SJCRH30 (cell line): ENCODE results near the gene PPP4R1. TPM values are rescaled to one million over a fixed set of nuclear protein-coding genes. Genes with fewer than 3 reads are reported as not detected.

Source experiments
- DNase-seq, 2 experiments: peaks; one replicate each; pipeline ENCODE4 v3.0.0-alpha.2; 2015 to 2020
- H3K27ac ChIP-seq: fragments of 250-450 bp; sonication (Bioruptor Pico); 2 replicates; pipeline ENCODE4 v1.5.1; 2020; ENCODE audit warnings: mild to moderate bottlenecking, moderate library complexity
- H3K27me3 ChIP-seq: fragments of 250-450 bp; sonication (Bioruptor Pico); 2 replicates; pipeline ENCODE4 v1.5.1; 2020; ENCODE audit warnings: mild to moderate bottlenecking, moderate library complexity
- H3K36me3 ChIP-seq: fragments of 250-450 bp; sonication (Bioruptor Pico); 2 replicates; pipeline ENCODE4 v1.5.1; 2020; ENCODE audit warnings: mild to moderate bottlenecking, moderate library complexity
- H3K4me1 ChIP-seq: fragments of 250-450 bp; sonication (Bioruptor Pico); 2 replicates; pipeline ENCODE4 v1.5.1; 2020; ENCODE audit warnings: mild to moderate bottlenecking, moderate library complexity
- H3K4me3 ChIP-seq: fragments of 250-450 bp; sonication (Bioruptor Pico); 2 replicates; pipeline ENCODE4 v1.5.1; 2020; ENCODE audit warnings: mild to moderate bottlenecking, moderate library complexity
- H3K9me3 ChIP-seq: fragments of 250-450 bp; sonication (Bioruptor Pico); replicated peaks from 2 replicates; pipeline ENCODE4 v1.5.1; 2020; ENCODE audit warnings: mild to moderate bottlenecking, moderate library complexity
- total RNA-seq: library from RNA; depleted of rRNA; stranded (reverse); fragments of >200 nt; shearing (Covaris generic); gene quantifications from 2 replicates; pipeline ENCODE4 v1.2.3, GENCODE V29; 2014

The PPP4R1 gene
- total RNA-seq, 1 experiment from 2014 or later, result 53.4 TPM

- DNase-seq, result no peak
- no peak overlapping the region for H3K27ac ChIP-seq
- no peaks in the 10 kb centered on the region for H3K9me3 ChIP-seq
- H3K36me3 ChIP-seq, result no peaks in the 10 kb centered on the region
- no peak overlapping the region for H3K4me3 ChIP-seq
- H3K4me1 ChIP-seq, result peaks cover 9% of the 10 kb centered on the region
- H3K27me3 ChIP-seq, result no peaks in the 10 kb centered on the region
These were observed 24.5 kb upstream of the PPP4R1 start for GRCh38 chr18:9638886-9639285.

GRCh38 chr18:9637036-9637767, 22.8 kb upstream of the PPP4R1 start:
- no peak for DNase-seq
- H3K36me3 ChIP-seq, result no peaks in the 10 kb centered on the region
- H3K4me1 ChIP-seq, result no peaks in the 10 kb centered on the region
- H3K27me3 ChIP-seq, result no peaks in the 10 kb centered on the region
- no peak overlapping the region for H3K4me3 ChIP-seq
- H3K27ac ChIP-seq, result no peak overlapping the region
- no peaks in the 10 kb centered on the region for H3K9me3 ChIP-seq

GRCh38 chr18:9634856-9635255, 20.5 kb upstream of the PPP4R1 start:
- H3K36me3 ChIP-seq, result no peaks in the 10 kb centered on the region
- no peak for DNase-seq
- H3K4me3 ChIP-seq, result no peak overlapping the region
- 0 out of 2 replicates have a peak, but pooled peaks cover 2% of the 10 kb centered on the region for H3K4me1 ChIP-seq
- H3K27me3 ChIP-seq, result no peaks in the 10 kb centered on the region
- no peaks in the 10 kb centered on the region for H3K9me3 ChIP-seq
- no peak overlapping the region for H3K27ac ChIP-seq

- H3K9me3 ChIP-seq, result no peaks in the 10 kb centered on the region
- no peak overlapping the region for H3K27ac ChIP-seq
These were observed 17.6 kb upstream of the PPP4R1 start for GRCh38 chr18:9631814-9632496.

GRCh38 chr18:9630444-9630843, 16.1 kb upstream of the PPP4R1 start:
- 0 out of 2 replicates have a peak, but pooled peaks cover 2% of the 10 kb centered on the region for H3K4me1 ChIP-seq
- H3K27ac ChIP-seq, result no peak overlapping the region
- no peaks in the 10 kb centered on the region for H3K9me3 ChIP-seq
- H3K36me3 ChIP-seq, result no peaks in the 10 kb centered on the region
- no peak for DNase-seq
- H3K4me3 ChIP-seq, result no peak overlapping the region
- no peaks in the 10 kb centered on the region for H3K27me3 ChIP-seq

More at GRCh38 chr18:9631814-9632496, 17.6 kb upstream of the PPP4R1 start:
- Histone ChIP-seq H3K4me1 (0 out of 2 replicates have a peak, but pooled peaks cover 2% of the 10 kb centered on the region), H3K27me3 (no peaks in the 10 kb centered on the region), H3K36me3 (no peaks in the 10 kb centered on the region), H3K4me3 (no peak overlapping the region)
- DNase-seq, result no peak

- no peak overlapping the region for H3K4me3 ChIP-seq
These were observed 15.3 kb upstream of the PPP4R1 start for GRCh38 chr18:9629709-9630108.

GRCh38 chr18:9628984-9629383, 14.6 kb upstream of the PPP4R1 start:
- DNase-seq, result no peak
- H3K9me3 ChIP-seq, result no peaks in the 10 kb centered on the region
- no peaks in the 10 kb centered on the region for H3K36me3 ChIP-seq

More at GRCh38 chr18:9629709-9630108, 15.3 kb upstream of the PPP4R1 start:
- DNase-seq, result no peak
- Histone ChIP-seq H3K9me3 (no peaks in the 10 kb centered on the region), H3K4me1 (0 out of 2 replicates have a peak, but pooled peaks cover 2% of the 10 kb centered on the region), H3K27ac (no peak overlapping the region), H3K27me3 (no peaks in the 10 kb centered on the region), H3K36me3 (no peaks in the 10 kb centered on the region)

GRCh38 chr18:9627642-9628041, 13.3 kb upstream of the PPP4R1 start:
- DNase-seq, result no peak
- Histone ChIP-seq H3K9me3 (no peaks in the 10 kb centered on the region), H3K27me3 (no peaks in the 10 kb centered on the region), H3K4me1 (0 out of 2 replicates have a peak, but pooled peaks cover 2% of the 10 kb centered on the region), H3K27ac (no peak overlapping the region), H3K36me3 (no peaks in the 10 kb centered on the region), H3K4me3 (no peak overlapping the region)

More at GRCh38 chr18:9628984-9629383, 14.6 kb upstream of the PPP4R1 start:
- Histone ChIP-seq H3K27ac (no peak overlapping the region), H3K4me1 (0 out of 2 replicates have a peak, but pooled peaks cover 2% of the 10 kb centered on the region), H3K27me3 (no peaks in the 10 kb centered on the region), H3K4me3 (no peak overlapping the region)

GRCh38 chr18:9619990-9620389, 5.6 kb upstream of the PPP4R1 start:
- Histone ChIP-seq H3K27me3 (no peaks in the 10 kb centered on the region), H3K4me3 (no peak overlapping the region), H3K27ac (no peak overlapping the region), H3K4me1 (0 out of 2 replicates have a peak, but pooled peaks cover 2% of the 10 kb centered on the region), H3K36me3 (no peaks in the 10 kb centered on the region), H3K9me3 (no peaks in the 10 kb centered on the region)
- no peak for DNase-seq

- H3K27ac ChIP-seq, result no peak overlapping the region
These were observed 5.2 kb upstream of the PPP4R1 start for GRCh38 chr18:9619545-9619944.

GRCh38 chr18:9619056-9619455, 4.7 kb upstream of the PPP4R1 start:
- DNase-seq, result no peak
- H3K4me1 ChIP-seq, result 0 out of 2 replicates have a peak, but pooled peaks cover 2% of the 10 kb centered on the region
- H3K9me3 ChIP-seq, result no peaks in the 10 kb centered on the region
- no peaks in the 10 kb centered on the region for H3K27me3 ChIP-seq
- H3K27ac ChIP-seq, result no peak overlapping the region
- no peaks in the 10 kb centered on the region for H3K36me3 ChIP-seq
- no peak overlapping the region for H3K4me3 ChIP-seq

More at GRCh38 chr18:9619545-9619944, 5.2 kb upstream of the PPP4R1 start:
- Histone ChIP-seq H3K9me3 (no peaks in the 10 kb centered on the region), H3K27me3 (no peaks in the 10 kb centered on the region), H3K4me1 (0 out of 2 replicates have a peak, but pooled peaks cover 2% of the 10 kb centered on the region), H3K4me3 (no peak overlapping the region), H3K36me3 (no peaks in the 10 kb centered on the region)
- DNase-seq, result no peak

GRCh38 chr18:9617006-9617542, 2.7 kb upstream of the PPP4R1 start:
- H3K4me1 ChIP-seq, result 0 out of 2 replicates have a peak, but pooled peaks cover 2% of the 10 kb centered on the region
- H3K4me3 ChIP-seq, result no peak overlapping the region
- H3K27me3 ChIP-seq, result no peaks in the 10 kb centered on the region
- no peaks in the 10 kb centered on the region for H3K36me3 ChIP-seq
- no peak overlapping the region for H3K27ac ChIP-seq
- no peaks in the 10 kb centered on the region for H3K9me3 ChIP-seq
- DNase-seq, result no peak

- Histone ChIP-seq H3K4me3 (no peak overlapping the region), H3K27ac (no peak overlapping the region), H3K4me1 (0 out of 2 replicates have a peak, but pooled peaks cover 2% of the 10 kb centered on the region), H3K9me3 (no peaks in the 10 kb centered on the region), H3K27me3 (no peaks in the 10 kb centered on the region), H3K36me3 (peaks cover 6% of the 10 kb centered on the region; the same call in 1 of the 2 replicates)
- no peak for DNase-seq
These were observed 1.7 kb upstream of the PPP4R1 start for GRCh38 chr18:9616049-9616448.

GRCh38 chr18:9615280-9615797, 980 bp upstream of the PPP4R1 start:
- Histone ChIP-seq H3K4me1 (0 out of 2 replicates have a peak, but pooled peaks cover 2% of the 10 kb centered on the region), H3K4me3 (peak overlapping the region; percentile 70), H3K27me3 (no peaks in the 10 kb centered on the region), H3K27ac (peak overlapping the region; percentile 85), H3K36me3 (peaks cover 10% of the 10 kb centered on the region; the same call in 1 of the 2 replicates), H3K9me3 (no peaks in the 10 kb centered on the region)
- DNase-seq, result no peak
